ENCODE measurements around the gene G3BP2.

- TF ChIP-seq CTCF (IDR thresholded peaks at IDR 0.05) (no peak), POLR2A (IDR thresholded peaks at IDR 0.05) (no peak)
These were observed 25.7 kb upstream of the G3BP2 start for GRCh38 chr4:75698963-75699228.

Measured in gastroesophageal sphincter (tissue), 3 donors.